Peyer's patch (tissue), 4 donors: ENCODE data around the gene ITK. TPM values are rescaled to one million over a fixed set of nuclear protein-coding genes. Genes with fewer than 3 reads are reported as not detected.

Source experiments
- DNase-seq, 3 donors: peaks; one replicate each; pipeline ENCODE4 v3.0.0-alpha.2; 2017 to 2019
- H3K27ac ChIP-seq, 4 donors: fragments of 200-600 bp; sonication (generic); one replicate each; pipeline ENCODE4 v1.5.1; 2016 to 2019
- H3K27me3 ChIP-seq, 2 donors: fragments of 200-600 bp; sonication (generic); one replicate each; pipeline ENCODE4 v1.5.1; 2019
- H3K36me3 ChIP-seq, 3 donors: fragments of 200-600 bp; sonication (generic); one replicate each; pipeline ENCODE4 v1.5.1; 2016 to 2019
- H3K4me1 ChIP-seq, 4 donors: fragments of 200-600 bp; sonication (generic); one replicate each; pipeline ENCODE4 v1.5.1; 2016 to 2019
- H3K4me3 ChIP-seq, 4 donors: fragments of 200-600 bp; sonication (generic); 1 replicate in 3 of 4; 2 replicates in 1 of 4; pipeline ENCODE4 v1.5.1; 2016 to 2019; ENCODE audit warnings: mild to moderate bottlenecking in 1 of 4
- H3K9me3 ChIP-seq, 4 donors: fragments of 200-600 bp; sonication (generic); one replicate each; pipeline ENCODE4 v1.5.1; 2016 to 2019; ENCODE audit warnings: mild to moderate bottlenecking in 1 of 4
- POLR2A ChIP-seq, 2 donors: fragments of 450-650 bp; IDR thresholded peaks; one replicate each; pipeline ENCODE4 v1.5.1; 2017; ENCODE audit warnings: antibody characterized with exemption in 2 of 2, mild to moderate bottlenecking in 2 of 2, moderate library complexity in 2 of 2
- total RNA-seq, 4 donors: library from RNA; depleted of rRNA; stranded (reverse); fragments of >200 nt; gene quantifications; one replicate each; pipeline ENCODE4 v1.1.0, GENCODE V29; 2016
- TF ChIP-seq, protein P1 (sequence below), 6 experiments: fragments of 450-650 bp in 4 of 6; fragments of 200-600 bp in 2 of 6; sonication (generic) in 1 of 6; IDR thresholded peaks; one replicate each; pipeline ENCODE4 v1.5.1; 2017 to 2019; ENCODE audit warnings: antibody characterized with exemption in 6 of 6, mild to moderate bottlenecking in 3 of 6, moderate library complexity in 1 of 6

The ITK gene
- total RNA-seq, 4 donors from 2014 or later: 6.7 to 16.5 (median 6.9) TPM

DNA sequence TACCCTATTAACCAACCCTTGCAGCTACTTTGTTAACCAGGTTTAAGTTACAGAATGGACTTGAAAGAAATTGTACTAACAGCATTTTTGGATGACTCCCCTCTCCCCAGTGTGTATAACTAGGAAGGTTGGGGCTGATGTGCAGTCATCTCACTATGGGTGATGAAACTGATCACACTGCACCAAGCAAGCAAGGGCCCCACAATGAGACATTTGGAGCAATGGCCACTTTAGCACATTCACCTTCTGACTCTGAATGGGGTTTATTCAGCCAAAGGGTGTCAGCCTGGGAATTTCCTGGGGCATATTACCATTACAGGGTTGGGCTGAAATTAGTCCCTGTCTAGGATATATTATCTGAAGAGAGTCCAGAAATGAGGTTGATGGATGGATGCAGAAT, 66.6 kb downstream of the ITK start:
- H3K27me3 ChIP-seq: no peaks in the 10 kb centered on the region

DNA sequence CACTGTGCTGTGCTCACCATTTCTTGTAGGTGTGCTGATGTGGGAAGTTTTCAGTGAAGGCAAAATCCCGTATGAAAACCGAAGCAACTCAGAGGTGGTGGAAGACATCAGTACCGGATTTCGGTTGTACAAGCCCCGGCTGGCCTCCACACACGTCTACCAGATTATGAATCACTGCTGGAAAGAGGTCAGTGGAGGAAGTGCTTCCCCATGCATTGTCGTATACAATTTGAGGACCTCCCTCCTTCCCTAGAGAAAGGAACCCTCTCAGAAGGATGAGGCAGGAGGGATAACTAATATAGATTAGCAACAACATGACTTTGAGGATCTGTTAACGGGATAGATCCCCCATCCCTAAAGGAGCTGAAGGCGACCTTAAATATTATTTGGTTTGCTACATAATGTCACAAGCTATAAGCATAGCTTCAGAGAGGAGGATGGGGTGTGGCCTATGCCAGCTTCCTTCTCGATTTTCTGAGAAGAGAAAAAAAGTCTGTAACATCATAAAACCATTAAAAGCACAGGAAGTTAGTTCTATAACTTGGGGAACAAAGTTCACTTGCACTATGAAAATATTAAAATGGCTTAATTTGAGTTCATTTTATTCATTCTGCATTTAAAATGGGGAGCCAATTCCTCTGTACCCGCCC, 68.3 kb downstream of the ITK start:
- H3K4me1 ChIP-seq: peaks cover 0 to 10% (median 2%) of the 10 kb centered on the region in 4 donors
- DNase-seq: no peak
- no peak for TF ChIP-seq POLR2A (IDR thresholded peaks at IDR 0.05)
- TF ChIP-seq, protein P1, sequence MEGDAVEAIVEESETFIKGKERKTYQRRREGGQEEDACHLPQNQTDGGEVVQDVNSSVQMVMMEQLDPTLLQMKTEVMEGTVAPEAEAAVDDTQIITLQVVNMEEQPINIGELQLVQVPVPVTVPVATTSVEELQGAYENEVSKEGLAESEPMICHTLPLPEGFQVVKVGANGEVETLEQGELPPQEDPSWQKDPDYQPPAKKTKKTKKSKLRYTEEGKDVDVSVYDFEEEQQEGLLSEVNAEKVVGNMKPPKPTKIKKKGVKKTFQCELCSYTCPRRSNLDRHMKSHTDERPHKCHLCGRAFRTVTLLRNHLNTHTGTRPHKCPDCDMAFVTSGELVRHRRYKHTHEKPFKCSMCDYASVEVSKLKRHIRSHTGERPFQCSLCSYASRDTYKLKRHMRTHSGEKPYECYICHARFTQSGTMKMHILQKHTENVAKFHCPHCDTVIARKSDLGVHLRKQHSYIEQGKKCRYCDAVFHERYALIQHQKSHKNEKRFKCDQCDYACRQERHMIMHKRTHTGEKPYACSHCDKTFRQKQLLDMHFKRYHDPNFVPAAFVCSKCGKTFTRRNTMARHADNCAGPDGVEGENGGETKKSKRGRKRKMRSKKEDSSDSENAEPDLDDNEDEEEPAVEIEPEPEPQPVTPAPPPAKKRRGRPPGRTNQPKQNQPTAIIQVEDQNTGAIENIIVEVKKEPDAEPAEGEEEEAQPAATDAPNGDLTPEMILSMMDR (IDR thresholded peaks at IDR 0.05): no peak
- H3K27me3 ChIP-seq: no peaks in the 10 kb centered on the region
- no peak overlapping the region for H3K4me3 ChIP-seq
- no peaks in the 10 kb centered on the region for H3K9me3 ChIP-seq
- H3K36me3 ChIP-seq: no peaks in the 10 kb centered on the region
- peak overlapping the region in 1 of 4 donors; percentile 29 for H3K27ac ChIP-seq

More for the DNA sequence above, 66.6 kb downstream of the ITK start:
- Histone ChIP-seq H3K9me3 (no peaks in the 10 kb centered on the region), H3K36me3 (no peaks in the 10 kb centered on the region), H3K4me1 (peaks cover 0 to 10% (median 0%) of the 10 kb centered on the region in 4 donors), H3K4me3 (no peak overlapping the region), H3K27ac (no peak overlapping the region)
- DNase-seq: no peak
- TF ChIP-seq POLR2A (IDR thresholded peaks at IDR 0.05): no peak
- TF ChIP-seq, protein P1 (IDR thresholded peaks at IDR 0.05): no peak

DNA sequence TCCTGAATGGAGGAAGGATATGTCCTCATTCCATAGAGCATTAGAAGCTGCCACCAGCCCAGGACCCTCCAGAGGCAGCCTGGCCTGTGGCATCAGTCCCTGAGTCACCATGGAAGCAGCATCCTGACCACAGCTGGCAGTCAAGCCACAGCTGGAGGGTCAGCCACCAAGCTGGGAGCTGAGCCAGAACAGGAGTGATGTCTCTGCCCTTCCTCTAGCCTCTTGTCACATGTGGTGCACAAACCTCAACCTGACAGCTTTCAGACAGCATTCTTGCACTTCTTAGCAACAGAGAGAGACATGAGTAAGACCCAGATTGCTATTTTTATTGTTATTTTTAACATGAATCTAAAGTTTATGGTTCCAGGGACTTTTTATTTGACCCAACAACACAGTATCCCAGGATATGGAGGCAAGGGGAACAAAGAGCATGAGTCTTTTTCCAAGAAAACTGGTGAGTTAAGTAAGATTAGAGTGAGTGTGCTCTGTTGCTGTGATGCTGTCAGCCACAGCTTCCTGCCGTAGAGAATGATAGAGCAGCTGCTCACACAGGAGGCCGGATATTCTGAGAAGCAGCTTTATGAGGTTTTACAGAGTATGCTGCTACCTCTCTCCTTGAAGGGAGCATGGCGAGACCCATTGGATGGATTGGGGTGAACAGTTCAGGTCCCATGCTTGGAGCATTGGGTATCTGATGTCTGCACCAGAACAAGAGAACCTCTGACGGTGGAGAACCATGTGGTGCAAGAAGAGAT, 72.2 kb downstream of the ITK start:
- Histone ChIP-seq H3K27me3 (no peaks in the 10 kb centered on the region), H3K27ac (peak overlapping the region; percentile 9 to 54 (median 34)), H3K4me3 (no peak overlapping the region), H3K4me1 (peaks cover 0 to 10% (median 2%) of the 10 kb centered on the region in 4 donors), H3K9me3 (no peaks in the 10 kb centered on the region), H3K36me3 (no peaks in the 10 kb centered on the region)
- peak; percentile 52 to 71 (median 57) for DNase-seq
- TF ChIP-seq, protein P1 (IDR thresholded peaks at IDR 0.05): no peak
- no peak for TF ChIP-seq POLR2A (IDR thresholded peaks at IDR 0.05)

DNA sequence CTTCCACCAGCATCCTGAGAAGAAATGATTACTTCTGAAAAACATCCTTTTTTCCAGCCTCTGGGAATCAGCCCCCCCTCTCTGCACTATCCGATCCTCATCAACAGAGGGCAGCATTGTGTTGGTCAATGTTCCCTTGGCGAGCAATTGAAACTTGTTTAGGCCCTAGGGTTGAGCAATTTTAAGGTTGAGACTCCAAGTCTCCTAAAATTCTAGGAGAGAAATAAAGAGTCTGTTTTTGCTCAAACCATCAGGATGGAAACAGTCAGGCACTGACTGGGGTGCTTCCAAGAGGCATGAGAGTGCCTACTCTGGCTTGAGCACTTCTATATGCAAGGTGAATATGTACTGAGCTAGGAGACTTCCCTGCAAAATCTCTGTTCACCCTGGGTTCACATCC, 72.9 kb downstream of the ITK start:
- peak in 2 of 3 donors; percentile 47 to 75 for DNase-seq
- no peak overlapping the region for H3K4me3 ChIP-seq
- peak overlapping the region in 1 of 4 donors; percentile 54 for H3K27ac ChIP-seq
- no peaks in the 10 kb centered on the region for H3K27me3 ChIP-seq
- no peaks in the 10 kb centered on the region for H3K36me3 ChIP-seq
- TF ChIP-seq POLR2A (IDR thresholded peaks at IDR 0.05): no peak
- TF ChIP-seq, protein P1 (IDR thresholded peaks at IDR 0.05): peak; percentile 70 to 91 (median 88)
- no peaks in the 10 kb centered on the region for H3K9me3 ChIP-seq
- peaks cover 0 to 10% (median 2%) of the 10 kb centered on the region in 4 donors for H3K4me1 ChIP-seq

DNA sequence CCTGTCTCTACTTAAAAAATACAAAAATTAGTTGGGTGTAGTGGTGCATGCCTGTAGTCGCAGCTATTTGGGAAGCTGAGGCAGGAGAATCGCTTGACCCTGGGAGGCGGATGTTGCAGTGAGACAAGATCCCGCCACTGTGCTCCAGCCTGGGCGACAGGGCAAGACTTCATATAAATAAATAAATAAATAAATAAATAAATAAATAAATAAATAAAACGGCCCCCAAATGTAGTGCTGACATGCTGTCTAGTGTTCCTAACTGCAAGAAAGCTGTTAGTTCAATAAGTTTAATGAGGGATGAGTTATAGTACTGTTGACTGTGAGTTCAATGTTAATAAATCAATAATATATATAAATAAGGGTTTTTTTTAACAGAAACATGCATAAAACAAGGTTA, 77.8 kb downstream of the ITK start:
- no peak for DNase-seq
- Histone ChIP-seq H3K4me3 (no peak overlapping the region), H3K27me3 (no peaks in the 10 kb centered on the region), H3K4me1 (no peaks in the 10 kb centered on the region), H3K9me3 (no peaks in the 10 kb centered on the region), H3K27ac (no peak overlapping the region), H3K36me3 (no peaks in the 10 kb centered on the region)
- TF ChIP-seq POLR2A (IDR thresholded peaks at IDR 0.05): no peak
- TF ChIP-seq, protein P1 (IDR thresholded peaks at IDR 0.05): no peak
